A549 treated with dexamethasone at 1 μM for 4 hours (cell line): ENCODE measurements around the gene SLC16A10. TPM values are rescaled to one million over a fixed set of nuclear protein-coding genes. Genes with fewer than 3 reads are reported as not detected.

Source experiments
- total RNA-seq: library from RNA; stranded (reverse); fragments of 200-300 nt; extraction: Qiagen RNA extraction; gene quantifications from 5 replicates; pipeline ENCODE4 v1.2.3, GENCODE V29; 2022

Gene SLC16A10, protein sequence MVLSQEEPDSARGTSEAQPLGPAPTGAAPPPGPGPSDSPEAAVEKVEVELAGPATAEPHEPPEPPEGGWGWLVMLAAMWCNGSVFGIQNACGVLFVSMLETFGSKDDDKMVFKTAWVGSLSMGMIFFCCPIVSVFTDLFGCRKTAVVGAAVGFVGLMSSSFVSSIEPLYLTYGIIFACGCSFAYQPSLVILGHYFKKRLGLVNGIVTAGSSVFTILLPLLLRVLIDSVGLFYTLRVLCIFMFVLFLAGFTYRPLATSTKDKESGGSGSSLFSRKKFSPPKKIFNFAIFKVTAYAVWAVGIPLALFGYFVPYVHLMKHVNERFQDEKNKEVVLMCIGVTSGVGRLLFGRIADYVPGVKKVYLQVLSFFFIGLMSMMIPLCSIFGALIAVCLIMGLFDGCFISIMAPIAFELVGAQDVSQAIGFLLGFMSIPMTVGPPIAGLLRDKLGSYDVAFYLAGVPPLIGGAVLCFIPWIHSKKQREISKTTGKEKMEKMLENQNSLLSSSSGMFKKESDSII
- total RNA-seq = 0.25 to 0.60 TPM (median 0.56 TPM) in 5 replicates

DNA sequence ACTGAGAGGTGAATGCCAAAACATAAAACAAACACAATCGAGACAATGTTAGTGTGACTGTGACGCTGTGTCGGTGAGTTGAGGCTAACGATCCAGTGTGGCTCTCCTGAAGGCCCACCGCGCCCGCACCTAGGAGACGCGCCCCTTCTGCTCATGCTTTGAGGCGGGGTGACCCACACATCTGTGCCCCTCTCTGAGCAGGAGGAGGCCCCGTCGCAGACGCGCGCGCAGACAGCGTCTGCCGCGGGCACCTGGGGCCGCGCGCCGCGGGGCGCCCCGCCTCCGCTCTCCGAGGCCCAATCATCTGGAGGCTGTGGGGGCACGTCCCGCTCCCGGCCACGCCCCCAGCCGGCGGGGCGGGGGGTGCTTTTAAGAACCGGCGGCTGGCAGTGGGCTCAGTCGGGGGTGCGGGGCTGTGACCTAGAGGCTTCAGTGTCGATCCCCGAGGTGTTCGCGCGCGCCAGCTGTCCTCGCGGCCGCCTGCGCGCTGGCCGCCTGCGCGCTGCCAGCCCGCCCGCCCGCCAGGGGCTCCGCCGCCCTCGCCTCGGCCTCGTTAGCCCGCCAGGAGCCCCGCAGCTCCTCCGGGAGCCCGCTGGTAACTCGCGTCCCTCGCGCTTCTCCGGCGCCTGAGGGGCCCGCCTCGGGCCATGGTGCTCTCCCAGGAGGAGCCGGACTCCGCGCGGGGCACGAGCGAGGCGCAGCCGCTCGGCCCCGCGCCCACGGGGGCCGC lies at the start of gene SLC16A10:
TSS of gene SLC16A10 (plus strand) at position 398 of the 730 bp plus-strand sequence. CDS start at position 648, 250 bp downstream.

Other genes with a start within 250 kb of the SLC16A10 start
- 162 to 189 TPM (median 175 TPM) in 5 replicates for gene AMD1, start 212.7 kb upstream of the SLC16A10 start, total RNA-seq
- 98.9 to 115 TPM (median 104 TPM) in 5 replicates for gene GTF3C6, start 128.8 kb upstream of the SLC16A10 start, total RNA-seq
- 31.5 to 44.0 TPM (median 34.1 TPM) in 5 replicates for gene RPF2, start 105.5 kb upstream of the SLC16A10 start, total RNA-seq